Endothelial cell of umbilical vein (primary cell): ENCODE measurements around the gene CMBL.

Experiments
- EZH2 ChIP-seq: IDR thresholded peaks from 2 replicates; pipeline ENCODE4 v1.6.1; 2012; ENCODE audit warnings: borderline replicate concordance, low read depth, mild to moderate bottlenecking, moderate library complexity, low read length, inconsistent platforms; ENCODE audit not compliant: severe bottlenecking
- FOS ChIP-seq: IDR thresholded peaks from 2 replicates; pipeline ENCODE4 v1.6.1; 2011; ENCODE audit warnings: mild to moderate bottlenecking, low read length, moderate library complexity, borderline replicate concordance; ENCODE audit not compliant: insufficient read depth
- GATA2 ChIP-seq: IDR thresholded peaks from 2 replicates; pipeline ENCODE4 v1.7.0; 2011; ENCODE audit warnings: low read depth, mild to moderate bottlenecking, moderate library complexity, mixed read lengths, low read length; ENCODE audit not compliant: insufficient read length, insufficient read depth
- JUN ChIP-seq: IDR thresholded peaks from 2 replicates; pipeline ENCODE4 v1.6.1; 2011; ENCODE audit warnings: borderline replicate concordance, low read depth; ENCODE audit not compliant: insufficient read length, insufficient read depth
- MYC ChIP-seq: IDR thresholded peaks from one replicate; pipeline ENCODE4 v1.6.1; 2011; ENCODE audit warnings: mild to moderate bottlenecking, low read depth, low read length
- POLR2A ChIP-seq: IDR thresholded peaks from 2 replicates; pipeline ENCODE4 v1.6.1; 2012; ENCODE audit warnings: low read depth, mild to moderate bottlenecking, control low read depth, low read length
- POLR2AphosphoS5 ChIP-seq: IDR thresholded peaks from 2 replicates; pipeline ENCODE4 v1.6.1; 2012; ENCODE audit warnings: low read depth, mild to moderate bottlenecking, control low read depth, low read length, moderate library complexity; ENCODE audit not compliant: insufficient read depth
- TF ChIP-seq, protein P1 (sequence below), 2 donors: IDR thresholded peaks; 1 replicate in 1 of 2; 2 replicates in 1 of 2; pipeline ENCODE4 v1.5.1; 2011; ENCODE audit warnings: low read length in 2 of 2, mild to moderate bottlenecking in 2 of 2, moderate library complexity in 2 of 2, control low read depth in 1 of 2, inconsistent platforms in 1 of 2, low read depth in 1 of 2; ENCODE audit not compliant: insufficient read depth in 1 of 2; ENCODE audit errors: extremely low read depth in 1 of 2
- TF ChIP-seq, protein P2 (sequence below): IDR thresholded peaks from 2 replicates; pipeline ENCODE4 v1.6.1; 2011; ENCODE audit not compliant: insufficient read depth, insufficient read length

DNA sequence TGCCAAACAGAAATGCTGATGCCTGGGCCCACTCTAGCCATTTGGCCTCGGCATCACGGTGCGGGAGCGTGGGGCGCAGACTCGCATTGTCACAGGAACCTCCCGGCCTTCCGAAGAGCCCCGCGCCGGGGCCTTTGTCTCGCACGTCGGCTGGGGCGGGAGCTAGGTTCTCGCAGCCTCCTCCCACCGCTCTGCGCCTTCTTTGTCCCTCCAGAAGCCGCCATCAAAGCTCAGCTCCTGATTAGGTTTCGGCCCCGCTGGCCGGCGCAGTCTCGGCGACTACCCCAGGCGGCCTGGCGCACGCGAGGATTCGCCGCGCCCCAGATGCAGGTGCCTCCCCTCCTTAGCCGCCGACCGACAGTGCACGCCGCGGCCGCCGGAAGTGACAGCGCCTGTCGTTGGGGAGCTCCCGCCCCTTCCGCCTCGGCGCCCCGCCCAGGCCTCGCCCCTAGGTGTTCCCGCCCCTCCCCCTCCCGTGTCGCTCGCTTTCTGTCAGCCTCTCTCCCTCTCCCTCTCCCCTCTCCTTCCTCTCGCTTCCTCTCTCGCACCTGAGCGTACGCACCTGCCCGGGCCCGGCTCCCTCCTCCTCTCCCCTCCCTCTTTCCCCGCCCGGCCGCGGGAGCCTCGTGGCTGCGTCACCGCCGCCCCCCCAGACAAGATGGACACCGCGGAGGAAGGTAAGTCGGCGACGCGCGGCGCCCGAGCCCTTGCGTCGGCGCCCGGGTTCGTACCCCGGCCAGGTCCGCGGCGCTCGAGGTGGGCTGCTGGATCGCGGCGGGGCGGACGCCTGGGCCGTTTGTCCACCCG lies 45.7 kb upstream of the CMBL start, which contains the start of gene MARCHF6:
- peak; percentile 97 for TF ChIP-seq POLR2A
- TF ChIP-seq POLR2AphosphoS5, result peak; percentile 98
- TF ChIP-seq, protein P1, sequence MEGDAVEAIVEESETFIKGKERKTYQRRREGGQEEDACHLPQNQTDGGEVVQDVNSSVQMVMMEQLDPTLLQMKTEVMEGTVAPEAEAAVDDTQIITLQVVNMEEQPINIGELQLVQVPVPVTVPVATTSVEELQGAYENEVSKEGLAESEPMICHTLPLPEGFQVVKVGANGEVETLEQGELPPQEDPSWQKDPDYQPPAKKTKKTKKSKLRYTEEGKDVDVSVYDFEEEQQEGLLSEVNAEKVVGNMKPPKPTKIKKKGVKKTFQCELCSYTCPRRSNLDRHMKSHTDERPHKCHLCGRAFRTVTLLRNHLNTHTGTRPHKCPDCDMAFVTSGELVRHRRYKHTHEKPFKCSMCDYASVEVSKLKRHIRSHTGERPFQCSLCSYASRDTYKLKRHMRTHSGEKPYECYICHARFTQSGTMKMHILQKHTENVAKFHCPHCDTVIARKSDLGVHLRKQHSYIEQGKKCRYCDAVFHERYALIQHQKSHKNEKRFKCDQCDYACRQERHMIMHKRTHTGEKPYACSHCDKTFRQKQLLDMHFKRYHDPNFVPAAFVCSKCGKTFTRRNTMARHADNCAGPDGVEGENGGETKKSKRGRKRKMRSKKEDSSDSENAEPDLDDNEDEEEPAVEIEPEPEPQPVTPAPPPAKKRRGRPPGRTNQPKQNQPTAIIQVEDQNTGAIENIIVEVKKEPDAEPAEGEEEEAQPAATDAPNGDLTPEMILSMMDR (IDR thresholded peaks at IDR 0.05; ENCODE audit: extremely low read depth in 1 of 2, insufficient read depth in 1 of 2, low read depth in 1 of 2, low read length in 2 of 2), result no peak
- TF ChIP-seq JUN, result no peak
- TF ChIP-seq GATA2, result no peak
- no peak for TF ChIP-seq EZH2
- TF ChIP-seq, protein P2, sequence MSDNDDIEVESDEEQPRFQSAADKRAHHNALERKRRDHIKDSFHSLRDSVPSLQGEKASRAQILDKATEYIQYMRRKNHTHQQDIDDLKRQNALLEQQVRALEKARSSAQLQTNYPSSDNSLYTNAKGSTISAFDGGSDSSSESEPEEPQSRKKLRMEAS, result no peak
- TF ChIP-seq MYC, result no peak
- no peak for TF ChIP-seq FOS
